OCI-LY3 (cell line): ENCODE results near the gene CACNA1G.

Source experiments
- H2AFZ ChIP-seq: fragments of 200-600, 300-600 bp; shearing (Covaris generic); 2 replicates; pipeline ENCODE4 v1.6.0; 2014; ENCODE audit warnings: antibody characterized with exemption, low read depth, low read length
- H3K27ac ChIP-seq: fragments of 200-600, 300-600 bp; sonication (generic); 2 replicates; pipeline ENCODE4 v1.5.1; 2014; ENCODE audit warnings: mild to moderate bottlenecking, low read length, moderate library complexity, mixed read lengths
- H3K27me3 ChIP-seq: fragments of 200-600, 300-600 bp; sonication (generic); 2 replicates; pipeline ENCODE4 v1.6.1; 2014; ENCODE audit warnings: low read depth, low read length, mixed read lengths
- H3K36me3 ChIP-seq: fragments of 200-600, 300-600 bp; sonication (generic); replicated peaks from 2 replicates; pipeline ENCODE3; 2014; ENCODE audit warnings: low read depth, low read length, mixed read lengths
- H3K4me1 ChIP-seq: fragments of 300-600, 200-600 bp; sonication (generic); 2 replicates; pipeline ENCODE4 v1.6.1; 2014; ENCODE audit warnings: low read length, mixed read lengths
- H3K4me2 ChIP-seq: fragments of 200-600, 300-600 bp; sonication (generic); 2 replicates; pipeline ENCODE4 v1.6.1; 2014; ENCODE audit warnings: low read length, mixed read lengths
- H3K4me3 ChIP-seq: fragments of 300-600, 200-600 bp; sonication (generic); 2 replicates; pipeline ENCODE4 v1.5.1; 2014; ENCODE audit warnings: antibody characterized with exemption, mild to moderate bottlenecking, low read length, moderate library complexity
- H3K79me2 ChIP-seq: fragments of 300-600, 200-600 bp; shearing (Covaris generic); 2 replicates; pipeline ENCODE4 v1.6.1; 2014; ENCODE audit warnings: mild to moderate bottlenecking, low read length, mixed read lengths
- H3K9ac ChIP-seq: fragments of 300-600, 200-600 bp; shearing (Covaris generic); 2 replicates; pipeline ENCODE4 v1.6.0; 2014; ENCODE audit warnings: mild to moderate bottlenecking, low read length, moderate library complexity
- H3K9me3 ChIP-seq: fragments of 200-600, 300-600 bp; shearing (Covaris generic); 2 replicates; pipeline ENCODE4 v1.6.1; 2014; ENCODE audit warnings: low read length, mixed read lengths; ENCODE audit not compliant: insufficient read depth
- H4K20me1 ChIP-seq: fragments of 200-600, 300-600 bp; sonication (generic); 2 replicates; pipeline ENCODE4 v1.6.1; 2016; ENCODE audit warnings: low read length, mixed read lengths; ENCODE audit not compliant: insufficient read depth
- EZH2phosphoT487 ChIP-seq: fragments of 200-600 bp; shearing (Covaris generic); IDR thresholded peaks from 2 replicates; pipeline ENCODE4 v1.6.1; 2018; ENCODE audit warnings: antibody characterized with exemption, mixed run types, low read depth
- TF ChIP-seq, protein P1 (sequence below): fragments of 200-600, 300-600 bp; sonication (generic); IDR thresholded peaks from 2 replicates; pipeline ENCODE4 v1.5.1; 2014; ENCODE audit warnings: antibody characterized with exemption, low read length, low read depth

Gene CACNA1G

DNA sequence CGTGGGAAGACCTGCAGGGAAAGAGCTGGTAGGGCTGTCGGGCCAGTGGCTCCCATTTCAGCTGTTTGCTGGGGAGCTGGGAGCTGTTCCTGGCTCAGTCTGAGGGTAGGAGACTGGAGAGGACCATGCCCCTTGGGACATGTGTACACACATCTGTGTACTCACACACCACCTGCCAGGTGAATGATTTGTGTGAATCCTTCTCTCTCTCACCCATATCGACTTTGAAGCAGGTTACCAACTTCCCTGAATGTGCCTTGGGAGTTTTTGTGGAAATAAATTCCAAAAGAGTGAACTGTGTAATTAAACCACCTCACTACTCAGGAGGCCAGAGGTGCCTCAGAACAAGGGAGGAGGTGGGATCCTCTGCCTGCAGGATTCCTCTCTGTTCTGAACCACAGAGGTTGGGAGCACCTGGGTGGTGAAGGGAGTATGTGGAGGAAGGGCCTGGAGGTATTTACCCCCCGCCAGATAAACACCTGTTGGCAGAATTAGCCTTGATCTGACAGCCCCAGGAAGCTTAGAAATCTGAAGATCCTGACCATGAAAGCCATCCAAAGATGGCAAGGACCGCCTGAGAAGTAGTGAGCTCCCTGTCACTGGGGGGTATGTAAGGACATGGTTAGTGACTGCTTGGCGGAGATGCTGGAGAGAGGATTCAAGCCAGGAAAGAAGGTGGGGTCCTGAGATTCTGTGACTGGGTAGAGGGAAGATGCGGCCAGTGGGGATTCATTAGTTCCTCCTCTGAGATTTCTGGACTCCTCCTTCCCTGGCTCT, 77.5 kb downstream of the CACNA1G start:
- Histone ChIP-seq H3K9ac (no peak overlapping the region), H3K9me3 (no peaks in the 10 kb centered on the region), H3K36me3 (no peaks in the 10 kb centered on the region), H3K4me2 (no peak overlapping the region), H3K79me2 (no peaks in the 10 kb centered on the region), H3K4me1 (peaks cover 23% of the 10 kb centered on the region), H3K27me3 (0 out of 2 replicates have a peak, but pooled peaks cover 5% of the 10 kb centered on the region), H3K4me3 (no peak overlapping the region), H4K20me1 (no peaks in the 10 kb centered on the region), H3K27ac (no peak overlapping the region), H2AFZ (0 out of 2 replicates have a peak overlapping the region, but pooled peaks have one; percentile 30)
- TF ChIP-seq, protein P1, sequence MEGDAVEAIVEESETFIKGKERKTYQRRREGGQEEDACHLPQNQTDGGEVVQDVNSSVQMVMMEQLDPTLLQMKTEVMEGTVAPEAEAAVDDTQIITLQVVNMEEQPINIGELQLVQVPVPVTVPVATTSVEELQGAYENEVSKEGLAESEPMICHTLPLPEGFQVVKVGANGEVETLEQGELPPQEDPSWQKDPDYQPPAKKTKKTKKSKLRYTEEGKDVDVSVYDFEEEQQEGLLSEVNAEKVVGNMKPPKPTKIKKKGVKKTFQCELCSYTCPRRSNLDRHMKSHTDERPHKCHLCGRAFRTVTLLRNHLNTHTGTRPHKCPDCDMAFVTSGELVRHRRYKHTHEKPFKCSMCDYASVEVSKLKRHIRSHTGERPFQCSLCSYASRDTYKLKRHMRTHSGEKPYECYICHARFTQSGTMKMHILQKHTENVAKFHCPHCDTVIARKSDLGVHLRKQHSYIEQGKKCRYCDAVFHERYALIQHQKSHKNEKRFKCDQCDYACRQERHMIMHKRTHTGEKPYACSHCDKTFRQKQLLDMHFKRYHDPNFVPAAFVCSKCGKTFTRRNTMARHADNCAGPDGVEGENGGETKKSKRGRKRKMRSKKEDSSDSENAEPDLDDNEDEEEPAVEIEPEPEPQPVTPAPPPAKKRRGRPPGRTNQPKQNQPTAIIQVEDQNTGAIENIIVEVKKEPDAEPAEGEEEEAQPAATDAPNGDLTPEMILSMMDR = no peak
- TF ChIP-seq EZH2phosphoT487 = no peak

DNA sequence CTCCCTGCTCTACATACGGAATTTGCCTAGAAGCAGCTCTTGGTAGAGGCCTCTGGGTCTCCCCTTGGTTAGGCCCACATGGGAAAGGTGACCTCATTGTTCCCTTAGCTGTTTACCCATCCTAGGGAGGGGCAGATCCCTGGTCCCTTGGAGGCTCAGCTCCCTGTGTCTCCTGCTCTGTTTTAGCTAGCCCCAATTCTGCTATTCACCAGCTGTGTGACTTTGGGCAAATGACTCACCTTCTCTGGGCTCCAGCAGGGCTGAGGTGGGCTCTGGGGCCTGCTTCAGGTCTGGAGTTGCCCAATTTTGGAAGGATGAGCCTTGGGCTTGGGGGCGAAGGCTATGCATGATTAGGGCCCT, 78.1 kb downstream of the CACNA1G start:
- Histone ChIP-seq H3K79me2 (no peaks in the 10 kb centered on the region), H3K4me2 (no peak overlapping the region), H3K9ac (no peak overlapping the region)

DNA sequence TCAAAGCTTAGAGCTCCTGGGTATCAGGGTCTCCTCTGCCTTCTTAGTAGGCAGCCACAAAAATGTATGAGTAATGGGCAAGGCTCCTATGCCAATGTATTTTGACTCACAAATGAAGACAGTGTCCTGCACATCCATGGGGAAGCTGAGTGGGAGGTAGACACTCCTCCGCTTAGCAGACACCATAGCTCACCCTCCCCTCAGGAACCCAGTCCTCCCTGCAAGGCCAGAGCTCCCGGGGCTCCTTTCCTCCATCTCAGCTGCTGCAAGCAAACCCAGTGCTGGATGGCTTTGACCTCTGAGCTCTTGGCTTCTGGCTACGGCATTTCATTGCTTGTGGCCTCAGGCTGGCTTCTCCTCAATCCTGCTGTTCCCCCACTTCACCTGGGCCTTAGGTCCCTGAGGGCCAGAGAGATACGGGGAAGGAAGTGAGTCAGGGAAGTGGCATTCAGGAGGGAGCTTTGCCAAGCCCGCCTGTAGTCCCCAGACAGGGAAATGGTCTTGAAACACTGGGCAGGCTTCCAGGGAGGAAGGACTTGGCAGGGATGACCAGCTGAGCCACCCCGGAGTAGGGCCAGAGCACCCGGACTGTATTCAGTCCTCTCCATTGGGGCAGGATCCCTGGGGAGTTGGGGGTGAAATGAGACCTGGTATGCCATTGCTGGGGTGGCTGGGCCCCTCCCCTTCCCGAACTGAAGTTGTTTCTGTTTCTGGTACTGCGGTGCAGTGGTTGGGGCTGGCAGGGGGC, 78.6 kb downstream of the CACNA1G start:
- H3K4me2 ChIP-seq = no peak overlapping the region
- H3K9ac ChIP-seq = no peak overlapping the region
- TF ChIP-seq EZH2phosphoT487 = no peak
- TF ChIP-seq, protein P1 = no peak
- no peak overlapping the region for H3K27ac ChIP-seq
- H2AFZ ChIP-seq = no peak overlapping the region
- no peak overlapping the region for H3K4me3 ChIP-seq
- no peaks in the 10 kb centered on the region for H3K36me3 ChIP-seq
- H3K79me2 ChIP-seq = no peaks in the 10 kb centered on the region
- no peaks in the 10 kb centered on the region for H3K27me3 ChIP-seq
- H4K20me1 ChIP-seq = no peaks in the 10 kb centered on the region
- H3K4me1 ChIP-seq = peaks cover 19% of the 10 kb centered on the region
- H3K9me3 ChIP-seq = no peaks in the 10 kb centered on the region

More for the DNA sequence above, 78.1 kb downstream of the CACNA1G start:
- no peaks in the 10 kb centered on the region for H4K20me1 ChIP-seq
- H3K4me1 ChIP-seq = peaks cover 23% of the 10 kb centered on the region
- H2AFZ ChIP-seq = no peak overlapping the region
- TF ChIP-seq, protein P1 = no peak
- TF ChIP-seq EZH2phosphoT487 = no peak
- no peak overlapping the region for H3K4me3 ChIP-seq
- no peak overlapping the region for H3K27ac ChIP-seq
- no peaks in the 10 kb centered on the region for H3K36me3 ChIP-seq
- no peaks in the 10 kb centered on the region for H3K9me3 ChIP-seq
- H3K27me3 ChIP-seq = 0 out of 2 replicates have a peak, but pooled peaks cover 2% of the 10 kb centered on the region

DNA sequence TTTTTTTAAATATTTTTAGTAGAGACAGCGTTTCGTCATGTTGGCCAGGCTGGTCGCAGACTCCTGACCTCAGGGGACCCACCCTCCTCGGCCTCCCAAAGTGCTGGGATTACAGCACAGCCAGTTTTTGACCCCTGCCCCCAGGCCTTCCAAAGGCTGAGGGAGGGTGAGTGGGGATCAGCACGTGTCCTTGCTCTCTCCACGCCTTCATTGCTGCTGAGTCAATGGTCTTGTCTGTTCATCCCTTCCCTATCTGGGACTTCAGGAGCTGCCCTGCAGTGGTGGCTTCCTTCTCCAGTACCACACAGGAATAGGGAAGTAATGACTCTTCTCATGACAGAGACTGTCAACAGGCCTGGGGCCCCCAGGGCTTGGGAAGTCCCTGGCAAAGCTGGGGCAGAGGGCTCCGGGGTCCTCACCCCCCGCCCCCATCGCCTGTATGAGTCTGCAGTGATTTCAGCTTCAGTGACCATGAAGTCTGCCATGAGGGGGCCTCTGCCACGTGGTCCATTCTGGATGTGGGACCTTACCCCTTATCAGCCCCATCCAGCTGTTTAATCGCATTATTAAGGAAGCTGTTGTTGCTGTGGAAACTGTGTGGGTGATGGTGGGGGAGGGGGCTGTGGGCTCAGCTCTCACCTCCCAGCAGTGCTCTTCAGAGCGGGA, 80.3 kb downstream of the CACNA1G start:
- Histone ChIP-seq H3K4me1 (peaks cover 16% of the 10 kb centered on the region), H3K27ac (no peak overlapping the region)
- no peak for TF ChIP-seq EZH2phosphoT487
- TF ChIP-seq, protein P1 = no peak

More for the DNA sequence above, 80.3 kb downstream of the CACNA1G start:
- no peak overlapping the region for H3K4me2 ChIP-seq
- no peak overlapping the region for H3K4me3 ChIP-seq
- no peak overlapping the region for H3K9ac ChIP-seq
- H3K27me3 ChIP-seq = no peaks in the 10 kb centered on the region
- H3K79me2 ChIP-seq = no peaks in the 10 kb centered on the region
- H3K36me3 ChIP-seq = no peaks in the 10 kb centered on the region
- H2AFZ ChIP-seq = peak overlapping the region; percentile 18; the same call in 1 of the 2 replicates
- no peaks in the 10 kb centered on the region for H3K9me3 ChIP-seq
- H4K20me1 ChIP-seq = no peaks in the 10 kb centered on the region
